Breast epithelium (tissue), 4 donors: Measurements from ENCODE around the gene PTPRO. TPM values are rescaled to one million over a fixed set of nuclear protein-coding genes. Genes with fewer than 3 reads are reported as not detected.

Source experiments
- DNase-seq, 2 donors: peaks; one replicate each; pipeline ENCODE4 v3.0.0-alpha.2; 2019; ENCODE audit warnings: low spot score in 2 of 2
- H3K27ac ChIP-seq, 2 donors: fragments of 200-600 bp; sonication (generic) in 1 of 2; one replicate each; pipeline ENCODE4 v1.5.1; 2016 to 2019; ENCODE audit warnings: mild to moderate bottlenecking in 1 of 2
- H3K27me3 ChIP-seq, 2 donors: fragments of 200-600 bp; sonication (generic) in 1 of 2; one replicate each; pipeline versions ENCODE4 v1.5.1 to v1.6.0; 2017 to 2019; ENCODE audit warnings: control low read depth in 1 of 2, mild to moderate bottlenecking in 1 of 2
- H3K36me3 ChIP-seq: fragments of 200-600 bp; one replicate; pipeline ENCODE4 v1.5.1; 2019
- H3K4me1 ChIP-seq, 2 donors: fragments of 200-600 bp; sonication (generic); one replicate each; pipeline ENCODE4 v1.5.1; 2016 to 2019; ENCODE audit warnings: control low read depth in 1 of 2
- H3K4me3 ChIP-seq, 3 donors: fragments of 200-600 bp; sonication (generic); 1 replicate in 2 of 3; 2 replicates in 1 of 3; pipeline ENCODE4 v1.5.1; 2016 to 2019; ENCODE audit warnings: mild to moderate bottlenecking in 3 of 3, moderate library complexity in 2 of 3
- H3K9me3 ChIP-seq, 2 donors: fragments of 200-600 bp; sonication (generic) in 1 of 2; one replicate each; pipeline ENCODE4 v1.5.1; 2016 to 2019; ENCODE audit warnings: control low read depth in 1 of 2
- POLR2A ChIP-seq: fragments of 450-650 bp; IDR thresholded peaks from one replicate; pipeline ENCODE4 v1.6.1; 2016; ENCODE audit warnings: antibody characterized with exemption, mild to moderate bottlenecking, moderate library complexity
- POLR2AphosphoS5 ChIP-seq, 3 donors: sonication (generic); formaldehyde crosslinking; IDR thresholded peaks; one replicate each; pipeline ENCODE4 v1.6.1; 2017; ENCODE audit warnings: antibody characterized with exemption in 3 of 3
- intact Hi-C: fragments of 100-400 bp; cut with DNase I; formaldehyde crosslinking; loops from one replicate; pipeline ENCODE4 v1.15.1; 2023; ENCODE audit warnings: low total_unique reads
- total RNA-seq, 3 donors: library from RNA; depleted of rRNA; stranded (reverse); fragments of >200 nt; gene quantifications; one replicate each; pipeline ENCODE4 v1.1.0, GENCODE V29; 2016
- TF ChIP-seq, protein P1 (sequence below), 3 donors: fragments of 450-650 bp; IDR thresholded peaks; one replicate each; pipeline ENCODE4 v1.5.1; 2016 to 2017; ENCODE audit warnings: antibody characterized with exemption in 3 of 3, mild to moderate bottlenecking in 3 of 3, moderate library complexity in 3 of 3

PTPRO gene
- total RNA-seq, 3 donors from 2014 or later: 1.3 to 5.3 (median 2.5) TPM

GRCh38 chr12:15278816-15279658, 43.3 kb upstream of the PTPRO start:
- DNase-seq: peak; percentile 61 to 82
- Histone ChIP-seq H3K27me3 (no peaks in the 10 kb centered on the region), H3K4me3 (peak overlapping the region in 1 of 3 donors; percentile 32), H3K4me1 (peaks cover 0 to 6% of the 10 kb centered on the region in 2 donors), H3K27ac (peak overlapping the region; percentile 14 to 75), H3K36me3 (no peaks in the 10 kb centered on the region), H3K9me3 (no peaks in the 10 kb centered on the region)
- intact Hi-C loops: no loop called here
- TF ChIP-seq, protein P1, sequence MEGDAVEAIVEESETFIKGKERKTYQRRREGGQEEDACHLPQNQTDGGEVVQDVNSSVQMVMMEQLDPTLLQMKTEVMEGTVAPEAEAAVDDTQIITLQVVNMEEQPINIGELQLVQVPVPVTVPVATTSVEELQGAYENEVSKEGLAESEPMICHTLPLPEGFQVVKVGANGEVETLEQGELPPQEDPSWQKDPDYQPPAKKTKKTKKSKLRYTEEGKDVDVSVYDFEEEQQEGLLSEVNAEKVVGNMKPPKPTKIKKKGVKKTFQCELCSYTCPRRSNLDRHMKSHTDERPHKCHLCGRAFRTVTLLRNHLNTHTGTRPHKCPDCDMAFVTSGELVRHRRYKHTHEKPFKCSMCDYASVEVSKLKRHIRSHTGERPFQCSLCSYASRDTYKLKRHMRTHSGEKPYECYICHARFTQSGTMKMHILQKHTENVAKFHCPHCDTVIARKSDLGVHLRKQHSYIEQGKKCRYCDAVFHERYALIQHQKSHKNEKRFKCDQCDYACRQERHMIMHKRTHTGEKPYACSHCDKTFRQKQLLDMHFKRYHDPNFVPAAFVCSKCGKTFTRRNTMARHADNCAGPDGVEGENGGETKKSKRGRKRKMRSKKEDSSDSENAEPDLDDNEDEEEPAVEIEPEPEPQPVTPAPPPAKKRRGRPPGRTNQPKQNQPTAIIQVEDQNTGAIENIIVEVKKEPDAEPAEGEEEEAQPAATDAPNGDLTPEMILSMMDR (IDR thresholded peaks at IDR 0.05): peak in 1 of 3 donors; percentile 12
- TF ChIP-seq POLR2A (no peak), POLR2AphosphoS5 (IDR thresholded peaks at IDR 0.05) (peak in 1 of 3 donors; percentile 11)

DNA sequence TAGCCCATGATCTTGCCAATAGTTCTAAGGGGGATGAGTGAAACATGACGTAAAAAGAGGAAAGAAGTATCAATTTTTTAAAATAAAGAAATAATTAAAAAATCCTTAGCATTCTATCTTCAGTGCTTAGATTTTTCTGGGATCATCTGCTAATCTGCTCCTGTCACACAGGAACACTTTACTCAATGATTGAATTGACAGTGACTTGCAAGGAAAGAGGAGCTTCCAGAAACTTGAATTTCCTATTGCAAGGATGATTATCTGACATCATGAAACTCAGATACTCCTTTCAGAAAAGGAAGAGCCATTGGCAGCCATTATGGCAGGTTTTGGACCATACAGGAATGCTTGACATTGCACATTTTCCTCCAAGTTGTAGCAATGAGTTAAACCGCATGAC, 41.4 kb upstream of the PTPRO start:
- Histone ChIP-seq H3K27ac (no peak overlapping the region), H3K4me3 (no peak overlapping the region), H3K4me1 (peaks cover 0 to 6% of the 10 kb centered on the region in 2 donors), H3K27me3 (no peaks in the 10 kb centered on the region), H3K36me3 (no peaks in the 10 kb centered on the region), H3K9me3 (no peaks in the 10 kb centered on the region)
- intact Hi-C loops: no loop called here
- TF ChIP-seq POLR2A (no peak), POLR2AphosphoS5 (IDR thresholded peaks at IDR 0.05) (no peak)
- TF ChIP-seq, protein P1 (IDR thresholded peaks at IDR 0.05): no peak
- DNase-seq: no peak

DNA sequence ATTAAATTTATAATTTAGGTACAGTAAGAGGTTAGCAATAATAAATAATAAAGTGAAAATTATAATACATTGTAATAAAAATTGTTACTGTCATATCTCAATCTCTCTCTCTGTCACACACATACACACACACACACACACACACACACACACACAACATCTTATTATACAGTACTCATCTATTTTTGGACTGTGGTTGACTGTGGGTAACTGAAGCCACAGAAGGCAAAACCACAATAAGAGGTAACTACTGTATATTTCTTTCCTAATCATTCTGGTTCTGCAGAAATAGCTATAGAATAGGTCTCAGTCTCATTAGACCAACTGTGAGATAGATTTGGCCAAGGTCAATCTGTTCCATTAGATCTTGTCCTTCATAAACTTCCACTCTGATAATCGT, 33.1 kb upstream of the PTPRO start:
- DNase-seq: no peak
- no peak overlapping the region for H3K27ac ChIP-seq
- intact Hi-C loops: no loop called here
- no peak overlapping the region for H3K4me3 ChIP-seq
- no peaks in the 10 kb centered on the region for H3K36me3 ChIP-seq
- no peaks in the 10 kb centered on the region for H3K9me3 ChIP-seq
- TF ChIP-seq POLR2AphosphoS5 (IDR thresholded peaks at IDR 0.05) (no peak), POLR2A (no peak)
- TF ChIP-seq, protein P1 (IDR thresholded peaks at IDR 0.05): no peak
- H3K27me3 ChIP-seq: no peaks in the 10 kb centered on the region
- H3K4me1 ChIP-seq: no peaks in the 10 kb centered on the region

DNA sequence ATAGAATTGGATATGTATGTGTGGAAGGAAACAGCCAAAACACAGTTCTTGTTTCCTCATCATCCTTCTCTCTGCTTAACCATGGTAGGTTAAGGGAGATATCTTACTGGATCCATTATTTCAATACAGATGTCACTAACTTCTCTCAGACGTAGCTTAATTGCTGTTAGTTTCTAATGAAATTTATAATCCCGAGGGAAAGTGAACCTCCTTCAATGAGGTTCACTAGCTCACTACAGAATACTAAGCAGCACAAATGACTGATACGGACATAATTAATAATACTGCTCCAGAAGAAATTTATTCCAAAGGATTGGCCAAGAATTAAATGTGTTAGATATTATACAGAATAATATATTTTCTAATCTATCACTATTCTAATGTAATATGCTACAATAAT, 28.6 kb upstream of the PTPRO start:
- Histone ChIP-seq H3K4me3 (no peak overlapping the region), H3K36me3 (no peaks in the 10 kb centered on the region), H3K4me1 (no peaks in the 10 kb centered on the region), H3K27ac (no peak overlapping the region), H3K27me3 (no peaks in the 10 kb centered on the region), H3K9me3 (no peaks in the 10 kb centered on the region)
- TF ChIP-seq POLR2A (no peak), POLR2AphosphoS5 (IDR thresholded peaks at IDR 0.05) (no peak)
- TF ChIP-seq, protein P1 (IDR thresholded peaks at IDR 0.05): no peak
- intact Hi-C loops: no loop called here
- DNase-seq: no peak

DNA sequence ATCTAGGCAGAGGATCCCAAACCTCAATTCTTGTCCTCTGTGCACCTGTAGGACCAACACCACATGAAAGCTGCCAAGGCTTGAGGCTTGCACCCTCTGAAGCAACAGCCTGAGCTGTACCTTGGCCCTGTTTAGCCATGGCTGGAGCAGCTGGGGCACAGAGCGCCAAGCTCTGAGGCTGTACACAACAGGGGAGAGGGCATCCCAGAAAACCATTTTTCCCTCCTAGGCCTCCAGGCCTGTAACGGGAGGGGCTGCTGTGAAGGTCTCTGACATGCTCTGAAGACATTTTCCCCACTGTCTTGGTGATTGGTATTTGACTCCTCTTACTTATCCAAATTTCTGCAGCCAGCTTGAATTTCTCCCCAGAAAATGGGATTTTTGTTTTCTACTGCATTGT, 22.4 kb upstream of the PTPRO start:
- Histone ChIP-seq H3K4me3 (no peak overlapping the region), H3K27me3 (no peaks in the 10 kb centered on the region), H3K4me1 (no peaks in the 10 kb centered on the region), H3K9me3 (peaks cover 7 to 13% of the 10 kb centered on the region in 2 donors), H3K36me3 (no peaks in the 10 kb centered on the region), H3K27ac (no peak overlapping the region)
- intact Hi-C loops: no loop called here
- no peak for DNase-seq
- TF ChIP-seq POLR2A (no peak), POLR2AphosphoS5 (IDR thresholded peaks at IDR 0.05) (no peak)
- TF ChIP-seq, protein P1 (IDR thresholded peaks at IDR 0.05): no peak
